Gastroesophageal sphincter (tissue), 4 donors: Measurements from ENCODE around the gene SSBP2. TPM values are rescaled to one million over a fixed set of nuclear protein-coding genes. Genes with fewer than 3 reads are reported as not detected.

Experiments used
- ATAC-seq: fragments of 150-250 bp; one replicate; pipeline ENCODE4 v1.9.1; 2016; ENCODE audit warnings: mild to moderate bottlenecking, moderate library complexity
- H3K27ac ChIP-seq, 4 donors: fragments of 200-600 bp; sonication (generic) in 3 of 4; 1 replicate in 3 of 4; 2 replicates in 1 of 4; pipeline ENCODE4 v1.5.1; 2016 to 2019
- H3K27me3 ChIP-seq: fragments of 200-600 bp; sonication (generic); one replicate; pipeline ENCODE4 v1.5.1; 2019
- H3K36me3 ChIP-seq, 2 donors: fragments of 200-600 bp; sonication (generic); one replicate each; pipeline ENCODE4 v1.5.1; 2019; ENCODE audit warnings: control low read depth in 1 of 2
- H3K4me1 ChIP-seq, 3 donors: fragments of 200-600 bp; sonication (generic); 1 replicate in 2 of 3; 2 replicates in 1 of 3; pipeline ENCODE4 v1.5.1; 2016 to 2019; ENCODE audit warnings: control low read depth in 2 of 3
- H3K4me3 ChIP-seq, 2 donors: fragments of 200-600 bp; sonication (generic); one replicate each; pipeline ENCODE4 v1.5.1; 2019; ENCODE audit warnings: mild to moderate bottlenecking in 1 of 2, moderate library complexity in 1 of 2
- H3K9me3 ChIP-seq, 3 donors: fragments of 200-600 bp; sonication (generic); one replicate each; pipeline ENCODE4 v1.5.1; 2017 to 2019; ENCODE audit warnings: control low read depth in 2 of 3
- CTCF ChIP-seq, 4 experiments: fragments of 200-600 bp in 2 of 4; fragments of 450-650 bp in 2 of 4; sonication (generic) in 1 of 4; IDR thresholded peaks; one replicate each; pipeline ENCODE4 v1.5.1; 2017 to 2019; ENCODE audit warnings: antibody characterized with exemption in 4 of 4, mild to moderate bottlenecking in 2 of 4, moderate library complexity in 2 of 4
- EP300 ChIP-seq: sonication (generic); formaldehyde crosslinking; IDR thresholded peaks from one replicate; pipeline ENCODE4 v1.6.1; 2017; ENCODE audit warnings: antibody characterized with exemption, mild to moderate bottlenecking
- POLR2A ChIP-seq, 2 donors: fragments of 450-650 bp; IDR thresholded peaks; one replicate each; pipeline ENCODE4 v1.6.1; 2017; ENCODE audit warnings: antibody characterized with exemption in 2 of 2, mild to moderate bottlenecking in 2 of 2, moderate library complexity in 1 of 2
- POLR2AphosphoS5 ChIP-seq: sonication (generic); formaldehyde crosslinking; IDR thresholded peaks from one replicate; pipeline ENCODE4 v1.6.1; 2017; ENCODE audit warnings: antibody characterized with exemption
- WGBS, 2 donors: methylation state at CpG; one replicate each; pipeline ENCODE4 v1.1.5; 2018; ENCODE audit warnings: low coverage in 1 of 2; 5-methylcytosine and 5-hydroxymethylcytosine counted together
- total RNA-seq, 4 donors: library from RNA; depleted of rRNA; stranded (reverse); fragments of >200 nt; gene quantifications; one replicate each; pipeline ENCODE4 v1.1.0, GENCODE V29; 2016

SSBP2 gene
- total RNA-seq, 4 donors from 2014 or later, result 61.3 to 138 (median 79.5) TPM

- Histone ChIP-seq H3K36me3 (no peaks in the 10 kb centered on the region), H3K4me1 (peaks cover 4 to 53% (median 10%) of the 10 kb centered on the region in 3 donors), H3K27me3 (no peaks in the 10 kb centered on the region), H3K9me3 (no peaks in the 10 kb centered on the region), H3K4me3 (no peak overlapping the region), H3K27ac (no peak overlapping the region)
- ATAC-seq, result no peak
- WGBS, 2 donors, result 73 to 75% methylated on average over 1 of the region's 1 CpG
- TF ChIP-seq POLR2A (IDR thresholded peaks at IDR 0.05), result no peak
- no peak for TF ChIP-seq POLR2AphosphoS5
- no peak for TF ChIP-seq EP300
Measured at GRCh38 chr5:81729276-81729675, 21.6 kb downstream of the SSBP2 start.

DNA sequence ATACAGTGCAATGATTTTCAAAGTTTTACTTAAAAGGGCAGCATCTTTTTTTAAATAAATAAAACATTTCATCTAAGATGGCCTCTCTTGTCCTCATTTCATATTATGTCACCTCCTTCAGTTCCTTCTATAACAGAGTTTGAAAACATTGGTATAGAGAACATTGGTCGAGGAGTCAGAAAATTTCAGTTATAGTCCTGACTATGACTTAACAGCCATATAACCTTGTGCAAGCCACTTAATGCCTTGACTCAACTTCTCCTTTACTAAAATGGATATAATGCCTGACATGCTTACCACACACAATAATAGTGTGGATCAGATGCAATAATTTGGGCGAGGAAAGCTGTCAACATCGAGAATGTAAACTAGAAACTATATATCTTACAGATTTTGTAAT lies 22.6 kb downstream of the SSBP2 start:
- WGBS, 2 donors, result 97 to 98% methylated on average over 3 of the region's 3 CpGs
- H3K27me3 ChIP-seq, result no peaks in the 10 kb centered on the region

DNA sequence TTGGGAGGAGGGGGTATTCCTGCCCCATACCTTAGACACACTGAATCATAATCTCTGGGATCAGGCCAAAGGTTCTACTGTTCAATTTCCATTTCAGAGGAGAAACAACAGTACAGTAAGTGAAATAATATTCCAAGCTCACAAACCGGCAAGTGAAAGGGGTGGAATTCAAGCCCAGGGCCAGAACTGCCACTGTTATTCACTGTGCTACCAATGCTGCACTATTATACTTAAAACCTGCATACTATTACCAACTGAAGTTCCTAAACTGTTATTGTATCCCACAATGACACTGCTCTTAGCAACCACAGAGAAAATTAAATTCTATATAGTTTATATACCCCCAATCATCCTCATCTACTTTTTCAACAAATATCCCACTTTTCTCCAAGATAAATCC lies 24.6 kb downstream of the SSBP2 start:
- peaks cover 13 to 59% (median 17%) of the 10 kb centered on the region in 3 donors for H3K4me1 ChIP-seq
- H3K4me3 ChIP-seq, result no peak overlapping the region
- no peaks in the 10 kb centered on the region for H3K27me3 ChIP-seq
- ATAC-seq, result no peak
- H3K9me3 ChIP-seq, result no peaks in the 10 kb centered on the region
- TF ChIP-seq EP300, result no peak
- TF ChIP-seq CTCF (IDR thresholded peaks at IDR 0.05), result no peak
- TF ChIP-seq POLR2A (IDR thresholded peaks at IDR 0.05), result no peak
- no peak for TF ChIP-seq POLR2AphosphoS5
- H3K27ac ChIP-seq, result no peak overlapping the region
- WGBS, 2 donors, result 0 to 46% methylated on average over 1 of the region's 1 CpG
- no peaks in the 10 kb centered on the region for H3K36me3 ChIP-seq

More for the DNA sequence above, 22.6 kb downstream of the SSBP2 start:
- no peaks in the 10 kb centered on the region for H3K36me3 ChIP-seq
- TF ChIP-seq POLR2A (IDR thresholded peaks at IDR 0.05), result no peak
- no peak for TF ChIP-seq POLR2AphosphoS5
- TF ChIP-seq CTCF (IDR thresholded peaks at IDR 0.05), result no peak
- TF ChIP-seq EP300, result no peak
- peaks cover 4 to 53% (median 10%) of the 10 kb centered on the region in 3 donors for H3K4me1 ChIP-seq
- H3K4me3 ChIP-seq, result no peak overlapping the region
- no peak overlapping the region for H3K27ac ChIP-seq
- no peak for ATAC-seq
- no peaks in the 10 kb centered on the region for H3K9me3 ChIP-seq

DNA sequence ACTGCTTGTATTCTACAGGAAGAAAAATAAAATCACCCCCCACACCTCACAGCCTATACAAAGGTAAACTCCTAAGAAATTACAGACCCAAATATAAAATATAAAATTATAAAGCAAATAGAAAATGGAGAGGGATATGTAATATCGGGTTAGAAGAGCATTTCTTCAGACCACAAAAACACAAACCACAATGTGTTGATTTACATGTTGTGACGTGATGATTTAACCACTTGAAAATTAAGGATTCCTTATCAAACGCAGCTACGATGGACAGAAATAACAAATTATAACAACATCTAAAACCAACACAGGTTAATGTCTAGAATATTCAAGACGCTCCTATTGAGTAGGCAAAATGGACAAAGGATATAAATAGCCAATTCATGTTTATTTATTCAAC lies 26.3 kb downstream of the SSBP2 start:
- Histone ChIP-seq H3K27me3 (no peaks in the 10 kb centered on the region), H3K9me3 (no peaks in the 10 kb centered on the region), H3K4me3 (no peak overlapping the region), H3K4me1 (peaks cover 18 to 76% (median 22%) of the 10 kb centered on the region in 3 donors), H3K36me3 (no peaks in the 10 kb centered on the region), H3K27ac (no peak overlapping the region)
- no peak for ATAC-seq
- no peak for TF ChIP-seq POLR2A (IDR thresholded peaks at IDR 0.05)
- TF ChIP-seq POLR2AphosphoS5, result no peak
- no peak for TF ChIP-seq CTCF (IDR thresholded peaks at IDR 0.05)
- TF ChIP-seq EP300, result no peak
- 83 to 93% methylated on average over 5 of the region's 5 CpGs for WGBS, 2 donors

DNA sequence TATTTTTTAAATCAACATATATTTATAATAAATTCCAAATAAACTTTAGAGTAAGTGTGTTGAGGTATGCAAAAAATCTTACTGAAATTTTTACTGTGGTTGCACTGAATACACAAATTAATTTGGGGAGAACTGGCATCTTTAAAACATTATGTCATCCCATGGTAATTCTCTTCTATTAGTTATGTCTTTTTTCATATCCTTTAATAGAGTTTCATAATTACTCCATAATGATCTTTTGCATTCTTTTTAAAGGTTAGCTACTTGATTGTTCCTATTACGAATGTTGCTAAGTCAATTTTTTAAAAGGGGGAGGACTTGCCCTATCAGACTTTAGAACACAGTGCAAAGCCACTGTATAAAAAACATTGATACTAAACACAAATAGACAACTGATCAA lies 26.8 kb downstream of the SSBP2 start:
- no peaks in the 10 kb centered on the region for H3K9me3 ChIP-seq
- H3K4me3 ChIP-seq, result no peak overlapping the region
- no peaks in the 10 kb centered on the region for H3K27me3 ChIP-seq
- WGBS, 2 donors, result 60 to 83% methylated on average over 1 of the region's 1 CpG
- no peak for ATAC-seq
- no peak for TF ChIP-seq CTCF (IDR thresholded peaks at IDR 0.05)
- no peak for TF ChIP-seq POLR2A (IDR thresholded peaks at IDR 0.05)
- no peak for TF ChIP-seq POLR2AphosphoS5
- no peak for TF ChIP-seq EP300
- H3K36me3 ChIP-seq, result no peaks in the 10 kb centered on the region
- peaks cover 18 to 81% (median 26%) of the 10 kb centered on the region in 3 donors for H3K4me1 ChIP-seq
- H3K27ac ChIP-seq, result no peak overlapping the region
